ENCODE data around the gene GALNTL6. TPM values are rescaled to one million over a fixed set of nuclear protein-coding genes. Genes with fewer than 3 reads are reported as not detected.

Gene GALNTL6
- total RNA-seq, 2 donors from 2014 or later = 0.19 to 0.20 TPM

DNA sequence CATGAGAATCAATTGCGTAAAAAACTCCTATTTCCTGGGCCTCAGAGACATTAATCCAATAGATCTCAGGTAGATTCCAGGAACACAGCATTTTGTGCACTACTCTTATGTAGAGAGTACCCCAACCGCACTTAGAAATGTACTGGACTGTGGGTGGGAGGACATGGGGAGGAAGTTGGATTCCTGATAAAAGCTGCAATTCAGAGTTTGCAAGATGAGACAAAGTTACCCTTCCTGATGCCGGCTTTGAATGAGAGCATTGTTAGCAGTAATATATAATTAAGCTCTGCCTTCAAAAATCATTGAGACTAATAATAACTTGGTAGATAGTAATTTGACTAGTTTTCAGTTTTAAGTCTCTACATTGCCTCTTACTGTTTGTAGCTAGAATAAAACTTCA lies 1032.1 kb downstream of the GALNTL6 start:
- Histone ChIP-seq H3K9ac (ENCODE audit: low read depth in 2 of 2, low read length in 2 of 2) (no peak overlapping the region), H3K36me3 (no peaks in the 10 kb centered on the region), H3K9me3 (no peaks in the 10 kb centered on the region), H3K4me3 (no peak overlapping the region), H3K27me3 (no peaks in the 10 kb centered on the region), H3K4me1 (no peaks in the 10 kb centered on the region), H3K27ac (no peak overlapping the region)
- intact Hi-C loops (cut with DNase I) = no loop called here
- TF ChIP-seq, protein P1, sequence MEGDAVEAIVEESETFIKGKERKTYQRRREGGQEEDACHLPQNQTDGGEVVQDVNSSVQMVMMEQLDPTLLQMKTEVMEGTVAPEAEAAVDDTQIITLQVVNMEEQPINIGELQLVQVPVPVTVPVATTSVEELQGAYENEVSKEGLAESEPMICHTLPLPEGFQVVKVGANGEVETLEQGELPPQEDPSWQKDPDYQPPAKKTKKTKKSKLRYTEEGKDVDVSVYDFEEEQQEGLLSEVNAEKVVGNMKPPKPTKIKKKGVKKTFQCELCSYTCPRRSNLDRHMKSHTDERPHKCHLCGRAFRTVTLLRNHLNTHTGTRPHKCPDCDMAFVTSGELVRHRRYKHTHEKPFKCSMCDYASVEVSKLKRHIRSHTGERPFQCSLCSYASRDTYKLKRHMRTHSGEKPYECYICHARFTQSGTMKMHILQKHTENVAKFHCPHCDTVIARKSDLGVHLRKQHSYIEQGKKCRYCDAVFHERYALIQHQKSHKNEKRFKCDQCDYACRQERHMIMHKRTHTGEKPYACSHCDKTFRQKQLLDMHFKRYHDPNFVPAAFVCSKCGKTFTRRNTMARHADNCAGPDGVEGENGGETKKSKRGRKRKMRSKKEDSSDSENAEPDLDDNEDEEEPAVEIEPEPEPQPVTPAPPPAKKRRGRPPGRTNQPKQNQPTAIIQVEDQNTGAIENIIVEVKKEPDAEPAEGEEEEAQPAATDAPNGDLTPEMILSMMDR (IDR thresholded peaks at IDR 0.05) = no peak
- DNase-seq = no peak

DNA sequence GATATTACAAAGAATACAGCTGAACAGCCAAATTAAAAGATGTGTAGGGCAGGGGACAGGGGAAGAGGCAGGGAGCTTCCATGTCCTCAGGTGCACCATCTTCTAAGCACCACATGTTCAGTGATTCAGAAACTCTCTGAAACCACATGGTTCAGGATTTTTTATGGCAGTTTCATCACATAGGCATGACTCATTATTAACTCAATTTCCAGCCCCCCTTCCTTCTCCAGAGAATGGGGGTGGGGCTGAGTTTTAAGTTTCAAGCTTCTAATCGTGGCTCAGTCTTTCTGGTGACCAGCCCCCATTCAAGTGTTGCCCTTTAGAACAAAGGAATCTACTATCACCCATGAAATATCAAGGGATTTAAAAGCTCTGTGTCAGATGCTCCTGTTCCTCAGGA lies 1037.6 kb downstream of the GALNTL6 start:
- intact Hi-C loops (cut with DNase I) = no loop called here
- no peaks in the 10 kb centered on the region for H3K36me3 ChIP-seq
- no peak overlapping the region for H3K27ac ChIP-seq
- H3K27me3 ChIP-seq = no peaks in the 10 kb centered on the region
- no peak overlapping the region for H3K4me3 ChIP-seq
- H3K9me3 ChIP-seq = no peaks in the 10 kb centered on the region
- no peak for DNase-seq
- H3K4me1 ChIP-seq = no peaks in the 10 kb centered on the region
- no peak overlapping the region for H3K9ac ChIP-seq (ENCODE audit: low read depth in 2 of 2, low read length in 2 of 2)
- TF ChIP-seq, protein P1 (IDR thresholded peaks at IDR 0.05) = no peak

DNA sequence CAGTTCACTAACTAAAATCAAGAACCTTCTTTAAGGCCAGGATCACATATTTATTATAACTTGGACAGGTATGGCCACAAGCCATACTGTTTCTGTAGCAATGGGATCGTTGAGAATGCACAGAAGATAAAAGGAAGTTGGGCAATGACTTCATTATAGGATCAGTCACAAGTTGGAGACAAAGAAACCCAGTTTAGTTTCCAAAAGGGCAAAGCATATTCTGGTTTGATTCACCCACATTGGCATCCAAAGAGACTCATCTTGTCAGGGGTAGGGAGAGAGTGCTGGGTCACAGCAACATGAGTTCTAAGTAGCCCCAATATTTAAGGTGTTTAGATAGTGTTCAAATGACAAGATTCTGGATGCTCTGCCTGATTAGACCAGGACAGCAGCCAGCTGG lies 1038.3 kb downstream of the GALNTL6 start:
- TF ChIP-seq, protein P1 (IDR thresholded peaks at IDR 0.05) = no peak
- H3K9ac ChIP-seq (ENCODE audit: low read depth in 2 of 2, low read length in 2 of 2) = no peak overlapping the region
- no peak overlapping the region for H3K27ac ChIP-seq
- intact Hi-C loops (cut with DNase I) = no loop called here
- no peak overlapping the region for H3K4me3 ChIP-seq
- no peaks in the 10 kb centered on the region for H3K4me1 ChIP-seq
- H3K27me3 ChIP-seq = no peaks in the 10 kb centered on the region
- DNase-seq = no peak
- no peaks in the 10 kb centered on the region for H3K9me3 ChIP-seq
- H3K36me3 ChIP-seq = no peaks in the 10 kb centered on the region

DNA sequence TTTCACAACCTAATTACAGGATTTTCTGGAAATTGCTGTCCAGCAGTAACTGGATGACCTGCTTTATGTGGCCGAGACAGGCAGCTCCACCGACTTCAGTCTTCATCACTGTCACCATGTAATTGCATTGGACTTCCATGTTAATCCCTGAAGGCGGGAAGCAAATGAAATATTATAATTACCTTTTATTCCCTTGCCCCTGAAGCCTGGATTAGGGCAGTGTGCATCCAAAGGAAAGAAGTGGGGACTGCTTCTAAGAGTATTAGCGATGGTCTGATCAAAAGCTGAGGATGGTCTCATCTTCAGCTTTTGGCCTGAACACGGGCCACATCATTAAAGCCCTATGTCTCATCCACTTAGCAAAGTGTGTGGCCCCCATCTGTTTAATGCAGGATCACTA lies 1043.8 kb downstream of the GALNTL6 start:
- H3K4me1 ChIP-seq = no peaks in the 10 kb centered on the region
- H3K9ac ChIP-seq (ENCODE audit: low read depth in 2 of 2, low read length in 2 of 2) = no peak overlapping the region
- intact Hi-C loops (cut with DNase I) = no loop called here
- TF ChIP-seq, protein P1 (IDR thresholded peaks at IDR 0.05) = no peak
- H3K27me3 ChIP-seq = no peaks in the 10 kb centered on the region
- no peak overlapping the region for H3K27ac ChIP-seq
- no peaks in the 10 kb centered on the region for H3K9me3 ChIP-seq
- H3K4me3 ChIP-seq = no peak overlapping the region
- no peak for DNase-seq
- H3K36me3 ChIP-seq = no peaks in the 10 kb centered on the region

DNA sequence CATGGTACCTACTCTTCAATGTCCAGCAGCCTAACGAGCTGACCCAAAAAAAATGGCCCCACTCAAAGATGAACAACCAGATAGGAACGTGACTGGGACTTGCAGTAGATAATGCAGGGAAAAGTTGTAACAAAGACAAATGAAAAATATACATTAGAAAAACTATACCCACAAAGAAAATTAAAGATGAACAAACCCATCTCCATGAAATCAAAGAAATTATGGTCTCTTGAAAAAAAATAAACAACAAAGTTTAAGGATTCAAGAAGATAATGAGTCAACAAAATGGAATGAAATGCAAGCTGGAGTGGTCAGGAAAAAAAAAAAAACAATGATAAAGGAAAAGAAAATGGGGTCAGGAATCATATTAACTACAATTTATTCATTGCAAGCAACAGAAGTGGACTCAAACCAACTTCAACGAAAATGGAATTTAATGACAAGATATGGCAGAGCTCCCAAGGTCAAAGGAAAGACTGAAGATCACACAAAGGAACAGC lies 1045.6 kb downstream of the GALNTL6 start:
- DNase-seq = no peak
- no peak overlapping the region for H3K9ac ChIP-seq (ENCODE audit: low read depth in 2 of 2, low read length in 2 of 2)
- H3K27me3 ChIP-seq = no peaks in the 10 kb centered on the region
- intact Hi-C loops (cut with DNase I) = no loop called here
- TF ChIP-seq, protein P1 (IDR thresholded peaks at IDR 0.05) = no peak
- no peaks in the 10 kb centered on the region for H3K4me1 ChIP-seq
- H3K36me3 ChIP-seq = no peaks in the 10 kb centered on the region
- H3K27ac ChIP-seq = no peak overlapping the region
- H3K9me3 ChIP-seq = no peaks in the 10 kb centered on the region
- no peak overlapping the region for H3K4me3 ChIP-seq
